ENCODE results near the gene RANBP3.

DNA sequence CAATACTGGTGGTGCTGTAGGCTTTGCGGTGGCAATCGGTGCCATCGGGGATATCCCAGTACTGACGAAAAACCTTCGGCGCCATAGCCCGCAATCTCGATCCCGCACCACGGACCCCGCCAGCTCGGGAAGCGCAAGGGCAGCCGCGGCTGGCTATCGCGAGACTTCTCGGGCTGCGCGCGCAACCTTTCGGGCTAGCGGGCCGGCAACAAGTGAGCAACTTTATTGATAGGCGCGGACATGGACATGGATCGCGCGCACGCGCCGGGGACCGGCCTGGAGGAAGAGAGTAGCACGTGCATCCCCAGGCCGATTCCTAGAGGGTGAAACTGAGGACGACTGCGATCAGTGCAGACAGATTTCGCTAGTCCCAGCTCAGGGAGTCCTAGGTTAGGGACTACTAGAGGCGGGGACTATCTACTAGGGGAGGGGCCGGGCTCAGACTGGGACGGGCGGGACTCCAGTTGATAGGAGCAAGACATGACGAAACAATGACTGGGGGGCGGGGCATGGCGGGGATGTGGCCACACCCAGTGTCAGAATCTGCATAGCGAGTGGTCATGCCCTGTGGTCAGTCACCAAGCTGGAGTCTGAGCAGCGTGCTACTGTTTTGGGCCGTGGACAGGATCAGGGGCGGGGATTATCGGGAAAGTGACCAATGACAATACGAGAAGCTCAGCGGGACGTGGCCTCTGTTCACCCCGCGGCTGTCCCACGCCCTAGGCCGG, 74.2 kb downstream of the RANBP3 start, which contains the start of gene NDUFA11:
- peak; percentile 27 for TF ChIP-seq YY1 (IDR thresholded peaks at IDR 0.05; ENCODE audit: insufficient read depth, insufficient read length)
- TF ChIP-seq SUZ12 (IDR thresholded peaks at IDR 0.05; ENCODE audit: extremely low read depth, insufficient read depth, insufficient read length), result no peak

Data from NT2/D1 (cell line).